Right ventricle myocardium superior (tissue), 1 donor: ENCODE data around the gene PIP5K1B. TPM values are rescaled to one million over a fixed set of nuclear protein-coding genes. Genes with fewer than 3 reads are reported as not detected.

Experiments
- ATAC-seq: fragments of 200-7000 bp; cut with Tn5 transposase; one replicate; pipeline ENCODE4 v1.9.1; 2020; ENCODE audit warnings: mild to moderate bottlenecking; ENCODE audit not compliant: poor library complexity
- DNase-seq: peaks from one replicate; pipeline ENCODE4 v3.0.0-alpha.2; 2020
- intact Hi-C: fragments of 100-400 bp; cut with DNase I; formaldehyde crosslinking; loops from one replicate; pipeline ENCODE4 v1.11.2; 2022
- total RNA-seq: library from RNA; stranded (reverse); fragmentation: NEBNext Ultra II Directional; extraction: Animal tissue kit (Norgen Biotek cat#: 25700); gene quantifications from one replicate; pipeline ENCODE4 v1.2.1, GENCODE V29; 2021
- donor health status: DM: no; HTN: yes; CAD: no; lungs with severe emphysema.

The PIP5K1B gene
- total RNA-seq, 1 donor from 2014 or later, result 62.8 TPM

DNA sequence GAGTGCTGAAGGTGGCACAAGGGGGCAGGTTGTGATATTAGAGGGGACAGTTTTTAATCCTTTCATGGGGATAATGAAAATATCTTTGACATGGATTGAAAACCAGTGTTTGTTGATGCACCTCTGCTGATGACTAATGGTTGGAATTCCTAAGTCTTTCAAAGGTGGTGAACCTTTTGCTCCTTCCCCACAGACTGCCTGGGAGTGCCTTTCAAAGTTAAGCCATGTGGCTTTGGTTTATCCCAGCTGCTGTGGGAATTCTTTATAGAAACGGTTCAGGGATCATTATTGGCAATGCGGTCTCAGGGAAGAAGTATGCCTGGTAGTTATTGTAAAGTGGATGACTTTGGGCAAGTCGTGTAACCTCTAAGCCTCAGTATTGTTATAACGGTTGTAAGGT, 45.7 kb downstream of the PIP5K1B start:
- DNase-seq (no peak), ATAC-seq (no peak)
- intact Hi-C loops, result no loop called here

DNA sequence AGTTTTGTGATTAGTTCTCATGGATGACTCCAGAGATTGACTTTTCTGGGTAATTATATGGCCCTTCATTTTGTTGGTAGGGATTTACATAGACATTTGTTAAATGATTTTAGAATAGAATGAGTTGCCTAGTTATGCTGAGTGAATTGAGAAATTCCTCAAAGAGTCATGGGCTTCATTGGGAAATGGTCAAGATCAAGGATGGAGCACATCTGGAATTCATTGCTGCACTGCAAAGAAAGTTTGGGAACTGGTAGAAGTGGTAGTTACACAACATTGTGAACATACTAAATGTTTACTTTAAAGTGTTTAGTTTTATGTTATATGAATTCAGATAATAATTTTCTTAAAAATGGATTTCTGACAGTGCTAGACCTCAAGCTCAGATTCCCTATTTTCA, 46.5 kb downstream of the PIP5K1B start:
- DNase-seq, result no peak
- intact Hi-C loops, result no loop called here
- ATAC-seq, result no peak

DNA sequence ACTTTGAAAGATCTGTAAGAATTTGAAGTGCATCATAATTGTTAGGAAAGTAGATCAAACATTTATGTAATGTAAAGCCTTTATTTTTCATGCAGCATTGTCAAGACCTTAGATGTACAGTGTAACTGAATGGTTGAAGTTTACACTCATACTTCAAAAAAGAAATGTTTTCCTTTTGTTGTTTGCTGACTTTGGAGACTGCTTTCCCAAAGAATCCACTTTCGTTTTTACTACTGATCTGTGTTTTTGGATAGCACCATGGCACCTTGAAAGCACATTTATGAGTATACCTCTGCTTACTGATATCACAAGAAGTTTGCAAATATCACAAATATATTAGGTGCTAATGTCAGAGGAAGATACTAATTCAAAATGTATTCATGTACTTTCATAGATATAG, 50.0 kb downstream of the PIP5K1B start:
- no peak for ATAC-seq
- DNase-seq, result no peak
- intact Hi-C loops, result no loop called here

DNA sequence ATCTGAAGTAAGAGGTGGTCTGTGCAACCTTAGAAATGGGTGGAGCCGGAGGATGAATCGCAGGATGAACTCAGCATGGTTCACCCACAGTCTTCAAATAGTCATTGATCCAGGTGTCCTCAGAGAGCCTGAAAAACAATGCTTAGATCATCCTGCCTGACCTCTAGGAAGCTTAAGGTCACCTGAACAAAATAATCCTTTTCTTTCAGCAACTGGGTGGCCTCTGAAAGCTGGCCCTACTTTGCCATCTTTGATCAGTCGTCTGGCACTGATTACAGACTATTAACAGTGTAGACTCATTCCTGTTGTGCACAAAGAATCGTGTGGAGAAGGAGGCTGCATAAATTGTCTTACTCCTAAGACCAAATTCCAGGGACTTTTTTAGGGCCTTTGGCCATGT, 50.7 kb downstream of the PIP5K1B start:
- DNase-seq (no peak), ATAC-seq (peak; percentile 17)
- intact Hi-C loops, result no loop called here

DNA sequence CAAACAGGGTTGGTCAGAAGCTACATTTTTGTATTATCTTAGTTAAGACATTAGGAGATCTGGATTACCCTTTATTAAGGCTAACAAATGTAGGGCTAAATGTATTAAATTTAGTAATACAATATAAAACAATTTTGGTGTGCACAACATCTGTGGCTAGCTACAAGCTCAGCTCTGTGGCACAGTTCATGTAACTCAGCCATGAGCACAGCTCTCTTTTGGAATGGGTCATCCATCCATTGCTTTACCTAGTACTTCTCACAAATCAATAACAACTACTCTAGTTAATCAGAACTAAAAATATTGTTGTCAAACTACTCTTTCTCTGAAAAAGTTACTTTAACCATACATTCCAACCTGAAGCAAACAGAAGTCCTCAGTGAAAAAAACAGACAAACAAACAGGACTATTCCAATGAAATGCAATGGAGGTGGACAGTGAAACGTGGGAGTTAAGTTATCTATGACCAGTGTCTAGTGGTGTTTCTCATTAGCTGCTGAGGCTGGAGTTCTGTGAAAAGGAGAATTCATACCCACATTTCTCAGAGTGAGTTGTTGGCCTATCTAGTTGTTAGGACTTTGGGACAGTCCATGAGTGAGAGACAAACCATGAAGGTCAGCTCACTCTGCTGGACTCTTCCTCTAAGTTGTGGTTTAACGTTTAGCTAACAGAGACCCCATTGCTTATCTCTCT, 55.1 kb downstream of the PIP5K1B start:
- DNase-seq, result no peak
- intact Hi-C loops, result no loop called here
- ATAC-seq, result peak; percentile 9

DNA sequence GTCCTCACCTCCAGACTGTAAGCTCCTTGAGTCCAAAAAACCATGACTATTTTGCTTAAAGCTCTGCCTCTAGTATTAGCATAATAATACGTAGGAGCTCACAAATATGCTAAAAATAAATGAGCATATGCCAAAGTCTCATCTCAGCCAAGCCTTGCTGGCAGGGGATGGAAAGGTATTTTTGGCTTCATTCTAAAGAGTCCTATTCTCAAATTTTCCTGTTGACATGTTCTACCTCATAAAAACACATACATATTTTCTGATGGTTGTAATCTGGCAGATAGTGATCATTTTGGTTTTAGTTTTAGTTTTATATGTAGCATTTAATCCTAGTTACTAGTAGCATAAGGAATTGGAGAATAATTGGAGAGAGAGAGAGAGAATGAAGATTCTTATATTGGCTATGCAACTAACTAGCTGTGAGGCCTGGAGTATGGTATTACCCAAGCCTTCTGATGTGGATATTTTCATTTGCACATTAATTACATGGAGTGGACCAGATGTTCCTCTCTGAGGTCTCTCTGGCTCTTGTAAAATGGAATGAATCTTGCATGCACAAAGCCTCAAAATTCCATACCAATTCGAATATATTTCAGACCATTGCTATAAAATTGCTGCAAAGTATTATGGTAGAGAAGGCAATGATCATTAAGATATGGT, 55.8 kb downstream of the PIP5K1B start:
- intact Hi-C loops, result no loop called here
- DNase-seq (no peak), ATAC-seq (peak; percentile 46)

DNA sequence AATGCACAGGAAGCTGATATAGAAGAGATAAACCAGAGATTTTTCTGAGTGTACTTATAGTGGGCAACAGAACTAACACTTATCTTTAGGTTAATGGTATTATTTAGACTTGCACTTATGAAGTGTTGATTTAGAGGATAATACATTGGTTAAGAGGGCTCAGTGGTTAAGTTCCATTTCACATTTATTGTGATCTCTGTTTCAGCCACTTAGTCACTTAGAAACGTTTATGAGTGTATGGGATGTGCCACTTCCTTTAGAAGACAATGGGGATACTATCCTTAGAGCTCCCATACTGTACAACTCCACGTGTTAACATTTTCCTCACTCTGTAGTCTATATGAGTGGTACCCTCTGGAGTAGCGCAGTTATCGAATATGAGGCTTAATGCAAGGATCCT, 57.5 kb downstream of the PIP5K1B start:
- DNase-seq (no peak), ATAC-seq (peak; percentile 36)
- intact Hi-C loops, result no loop called here

DNA sequence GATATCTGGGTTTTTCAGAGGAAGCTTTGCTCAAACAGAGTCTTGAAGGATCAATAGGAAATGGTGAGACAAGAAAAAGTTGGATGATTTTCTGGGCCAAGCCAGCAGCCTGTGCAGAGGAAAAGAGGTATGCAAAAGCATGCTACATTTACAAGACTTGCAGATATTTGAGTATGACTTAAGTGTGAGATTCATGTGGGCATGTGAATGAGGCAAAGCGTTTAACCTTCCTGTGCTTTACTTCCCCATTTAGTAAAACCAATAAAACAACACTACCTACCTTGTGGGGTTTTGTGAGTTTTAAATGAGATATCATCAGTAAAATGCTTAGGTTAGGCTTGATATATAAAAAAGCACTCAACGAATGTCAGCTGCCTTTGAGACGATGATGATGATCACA, 58.1 kb downstream of the PIP5K1B start:
- intact Hi-C loops, result no loop called here
- DNase-seq (no peak), ATAC-seq (no peak)

DNA sequence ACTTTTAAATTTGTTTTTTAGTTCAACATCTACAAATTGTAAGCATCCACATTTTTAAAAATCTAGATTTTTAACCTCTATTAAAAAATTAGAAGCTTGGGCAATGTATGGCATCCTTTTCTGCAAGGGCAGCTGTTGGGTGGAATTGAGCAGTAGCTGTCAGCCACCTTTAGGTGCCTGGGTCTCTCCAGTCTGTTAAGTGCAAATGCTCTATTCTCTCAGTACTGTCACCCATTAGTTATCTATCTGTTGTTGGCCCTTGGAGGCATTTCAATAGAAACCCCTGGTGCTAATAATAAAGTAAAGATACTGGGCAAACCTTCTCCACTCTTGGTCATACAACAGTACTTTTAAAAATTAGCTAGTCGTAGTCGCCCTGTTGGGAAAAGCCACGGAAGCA, 63.6 kb downstream of the PIP5K1B start:
- ATAC-seq (peak; percentile 55), DNase-seq (no peak)
- intact Hi-C loops, result no loop called here

DNA sequence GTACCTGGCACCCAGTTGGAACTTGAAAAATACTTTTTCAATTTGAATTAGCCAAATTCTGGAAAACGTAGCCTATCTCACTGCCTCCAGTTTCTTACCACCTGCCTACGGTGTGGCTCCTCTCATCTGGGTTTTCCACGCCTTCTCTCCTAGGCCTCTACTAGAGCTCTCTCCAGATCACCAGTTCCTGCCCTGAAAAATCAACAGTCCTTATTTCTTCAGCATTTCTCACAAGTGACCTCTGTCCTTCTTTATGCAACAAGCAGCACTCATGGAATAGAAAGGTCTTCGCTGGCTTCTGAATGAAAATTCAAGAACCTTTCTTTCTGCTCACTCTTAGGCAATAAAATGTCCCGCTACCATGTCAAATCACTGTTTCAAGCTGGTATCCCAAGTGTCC, 64.8 kb downstream of the PIP5K1B start:
- DNase-seq (no peak), ATAC-seq (no peak)
- intact Hi-C loops, result no loop called here

DNA sequence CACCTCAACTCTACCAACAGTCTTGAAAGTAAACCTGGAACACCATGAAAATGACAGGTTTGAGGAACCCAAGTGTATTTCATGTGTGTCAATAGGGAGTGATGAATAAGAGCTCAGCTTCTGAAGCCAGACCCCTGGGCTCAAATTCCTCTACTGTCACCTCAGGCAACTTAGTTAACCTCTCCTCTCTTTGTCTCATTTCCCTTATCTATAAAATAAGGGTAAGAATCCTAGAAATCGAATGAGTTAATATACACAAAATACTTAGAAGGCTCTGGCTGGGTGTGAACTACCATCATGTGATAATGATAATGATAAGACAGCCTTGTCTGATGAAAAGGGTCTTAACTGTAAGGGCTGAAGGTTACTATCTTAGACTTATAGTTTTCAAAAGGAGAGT, 66.3 kb downstream of the PIP5K1B start:
- no peak for DNase-seq
- intact Hi-C loops, result no loop called here

DNA sequence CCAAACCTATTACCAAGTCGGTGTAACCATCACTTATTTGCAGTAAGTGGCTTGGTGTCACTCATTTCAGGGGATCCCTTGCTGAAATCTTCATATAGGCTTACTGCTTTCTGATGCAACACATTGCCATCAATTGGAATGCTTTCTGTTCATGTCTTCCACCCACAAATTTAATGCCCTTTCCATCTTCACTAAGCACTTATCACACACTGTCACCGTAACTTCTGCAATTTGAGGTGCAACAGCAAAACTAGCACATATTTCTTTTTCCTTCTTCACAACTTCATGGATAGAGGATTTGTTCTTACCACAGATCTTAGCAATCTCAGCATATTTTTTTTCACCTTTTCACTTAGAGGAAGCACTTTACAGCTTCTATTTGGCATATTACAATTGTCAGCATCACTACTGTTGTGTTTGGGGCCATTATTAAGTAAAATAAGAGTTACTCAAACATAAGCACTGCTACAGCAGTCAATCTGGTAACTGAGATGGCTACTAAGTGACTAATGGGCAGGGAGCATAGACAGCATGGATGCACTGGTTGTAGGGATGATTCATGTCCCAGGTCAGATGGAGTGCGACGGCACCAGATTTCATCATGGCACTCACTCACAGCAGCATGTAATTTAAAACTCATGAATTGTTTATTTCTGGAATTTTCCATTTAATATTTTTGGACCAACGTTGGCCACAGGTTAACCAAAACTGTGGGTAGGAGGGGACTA, 70.1 kb downstream of the PIP5K1B start:
- DNase-seq (no peak), ATAC-seq (no peak)
- intact Hi-C loops, result no loop called here

More for the DNA sequence above, 66.3 kb downstream of the PIP5K1B start:
- no peak for ATAC-seq

DNA sequence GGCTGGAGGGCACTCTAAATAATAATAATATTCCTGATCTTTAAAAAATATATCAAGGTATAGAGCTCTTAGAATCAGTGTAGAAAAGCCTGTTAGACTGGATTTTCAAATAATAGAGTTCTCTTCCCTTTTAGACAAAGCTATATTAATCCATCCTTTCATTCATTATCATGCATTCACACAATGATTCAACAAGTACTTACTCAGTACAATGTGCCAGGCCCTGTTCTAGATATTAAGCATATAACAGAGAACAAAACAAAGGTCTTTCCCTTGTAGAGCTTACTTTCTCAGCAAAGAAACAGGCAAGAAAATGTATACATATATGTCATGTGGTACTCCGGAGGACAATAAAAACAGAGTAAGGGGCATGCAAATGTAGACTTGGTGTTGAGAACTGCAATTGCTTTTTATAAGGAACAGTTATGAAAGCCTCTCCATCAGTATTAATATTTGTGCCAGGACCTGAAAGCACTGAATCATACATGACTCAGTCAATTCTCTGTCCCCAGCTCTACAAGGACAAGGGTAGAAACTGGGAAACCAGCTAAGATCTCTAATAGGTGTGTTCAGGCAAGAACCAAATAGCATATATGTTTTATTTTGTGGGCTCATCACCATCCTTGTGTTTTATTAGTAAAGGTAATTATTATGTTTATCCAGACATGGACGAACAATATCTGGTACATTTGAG, 72.2 kb downstream of the PIP5K1B start:
- intact Hi-C loops, result no loop called here
- DNase-seq (no peak), ATAC-seq (no peak)

DNA sequence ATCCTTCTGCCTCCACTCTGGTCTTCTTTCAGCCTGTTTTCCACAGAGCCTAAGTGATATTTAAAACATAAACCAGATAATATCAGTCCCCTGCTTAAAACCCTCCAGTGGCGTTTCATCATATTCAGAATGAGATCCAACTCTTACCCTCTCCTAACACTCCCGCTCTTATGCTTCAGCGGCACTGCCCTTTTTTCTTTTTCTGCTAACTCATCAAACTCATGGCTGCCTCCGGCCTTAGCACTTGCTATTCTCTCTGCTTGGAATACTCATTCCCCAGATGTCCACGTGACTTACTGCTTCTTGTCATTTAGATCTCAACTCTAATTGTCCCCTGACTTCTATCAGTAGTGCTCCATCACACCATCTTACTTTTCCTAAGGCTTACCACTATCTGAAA, 73.6 kb downstream of the PIP5K1B start:
- intact Hi-C loops, result no loop called here
- no peak for ATAC-seq
- DNase-seq, result no peak

DNA sequence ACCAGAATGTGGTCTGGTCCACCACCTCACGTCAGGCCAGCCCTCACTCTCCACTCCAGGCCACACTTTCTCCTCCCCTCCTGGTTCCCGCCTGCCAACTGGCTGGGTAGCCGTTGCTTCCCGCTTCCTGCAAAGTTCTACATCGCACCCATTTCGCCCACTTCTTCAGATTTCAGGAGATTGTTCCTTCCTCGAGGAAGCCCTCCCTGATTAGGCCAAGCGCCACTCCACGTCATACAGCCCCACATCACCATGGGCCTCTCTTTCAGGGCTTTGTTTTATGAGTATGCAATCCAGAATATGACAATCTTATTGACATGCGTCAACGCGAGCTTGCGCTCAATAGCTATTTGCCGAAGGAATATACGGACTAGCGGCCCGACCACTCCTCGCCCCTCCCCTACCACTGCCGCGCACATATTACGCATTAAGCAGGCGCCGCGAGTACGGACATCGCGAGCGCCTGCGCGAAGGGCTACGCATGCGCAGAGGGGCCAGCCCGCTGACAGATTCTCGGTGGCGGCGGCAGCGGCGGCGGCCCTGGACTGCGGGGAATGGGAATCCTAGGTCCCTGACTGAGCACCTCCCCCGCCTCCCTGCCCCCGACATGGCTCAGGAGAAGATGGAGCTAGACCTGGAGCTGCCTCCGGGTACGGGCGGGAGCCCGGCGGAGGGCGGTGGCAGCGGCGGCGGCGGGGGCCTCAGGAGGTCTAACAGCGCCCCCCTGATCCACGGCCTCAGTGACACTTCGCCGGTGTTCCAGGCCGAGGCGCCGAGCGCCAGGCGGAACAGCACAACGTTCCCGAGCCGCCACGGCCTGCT, 74.7 kb downstream of the PIP5K1B start:
- peak; percentile 98 for DNase-seq
- intact Hi-C loops, result no loop called here
- peak; percentile 94 for ATAC-seq

DNA sequence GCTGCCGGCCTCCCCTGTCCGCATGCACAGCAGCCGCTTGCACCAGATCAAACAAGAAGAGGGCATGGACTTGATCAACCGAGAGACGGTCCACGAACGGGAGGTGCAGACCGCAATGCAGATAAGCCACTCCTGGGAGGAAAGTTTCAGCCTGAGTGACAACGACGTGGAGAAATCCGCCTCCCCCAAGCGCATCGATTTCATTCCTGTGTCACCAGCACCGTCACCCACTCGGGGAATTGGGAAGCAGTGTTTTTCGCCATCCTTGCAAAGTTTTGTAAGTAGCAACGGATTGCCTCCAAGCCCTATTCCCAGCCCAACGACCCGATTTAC, 75.3 kb downstream of the PIP5K1B start:
- intact Hi-C loops, result no loop called here
- DNase-seq (no peak), ATAC-seq (no peak)

DNA sequence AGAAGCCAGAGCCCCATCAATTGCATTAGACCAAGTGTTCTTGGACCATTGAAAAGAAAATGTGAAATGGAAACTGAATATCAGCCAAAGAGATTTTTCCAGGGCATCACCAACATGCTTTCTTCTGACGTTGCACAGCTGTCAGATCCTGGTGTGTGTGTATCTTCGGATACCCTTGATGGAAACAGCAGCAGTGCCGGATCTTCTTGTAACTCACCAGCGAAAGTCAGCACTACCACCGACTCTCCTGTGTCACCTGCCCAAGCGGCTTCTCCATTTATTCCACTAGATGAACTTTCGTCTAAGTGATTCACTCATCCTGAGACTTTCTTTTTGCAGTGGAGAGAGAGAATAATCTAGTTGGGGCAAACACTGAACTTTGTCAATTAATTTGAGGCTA, 75.7 kb downstream of the PIP5K1B start:
- no peak for DNase-seq
- ATAC-seq, result peak; percentile 14
- intact Hi-C loops, result no loop called here

DNA sequence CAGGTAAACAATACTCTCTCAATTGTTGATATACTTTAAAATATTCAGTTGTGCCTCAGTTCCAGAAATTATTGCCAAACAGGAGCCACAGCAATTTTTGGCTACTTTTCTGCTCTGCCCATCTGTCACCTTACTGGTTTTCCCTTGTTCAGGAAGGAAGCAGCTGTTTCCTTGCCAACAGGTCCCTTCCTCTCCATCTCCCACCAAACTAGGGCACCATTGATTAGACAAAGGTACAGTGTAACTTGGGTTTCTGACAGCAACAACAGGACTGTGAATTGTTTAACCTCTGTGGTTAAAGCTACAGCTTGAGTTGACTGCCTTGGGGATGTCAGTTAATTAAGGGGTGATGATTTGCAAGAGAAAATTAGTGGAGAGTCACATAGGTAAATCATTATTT, 76.9 kb downstream of the PIP5K1B start:
- no peak for DNase-seq
- intact Hi-C loops, result no loop called here
- ATAC-seq, result no peak

DNA sequence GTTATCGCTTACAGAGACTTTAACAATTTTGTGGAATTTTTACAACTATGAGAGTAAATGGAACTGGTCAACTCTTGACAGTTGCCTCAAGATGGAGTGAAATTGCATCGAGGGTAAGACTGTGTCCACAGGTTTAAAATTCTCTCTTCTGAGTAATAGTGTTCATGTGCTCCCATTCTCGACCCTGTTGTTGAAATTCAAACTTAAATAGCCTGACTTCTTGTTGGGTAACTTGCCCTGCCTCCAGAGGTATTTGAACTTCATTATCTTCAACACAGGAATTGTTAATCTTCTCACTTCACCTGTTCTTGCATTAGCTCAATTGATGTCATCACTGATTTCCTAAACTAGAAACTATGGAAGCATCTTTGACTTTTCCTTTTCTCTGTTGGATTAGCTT, 77.5 kb downstream of the PIP5K1B start:
- ATAC-seq (no peak), DNase-seq (no peak)
- intact Hi-C loops, result no loop called here
